ENCODE measurements around the gene MRPL53.
"Not testable (repeated sequence)": the region's sequence is repeated elsewhere in the genome, so short reads cannot be mapped to it uniquely, and the experiment has no call there.

MRPL53 gene

DNA sequence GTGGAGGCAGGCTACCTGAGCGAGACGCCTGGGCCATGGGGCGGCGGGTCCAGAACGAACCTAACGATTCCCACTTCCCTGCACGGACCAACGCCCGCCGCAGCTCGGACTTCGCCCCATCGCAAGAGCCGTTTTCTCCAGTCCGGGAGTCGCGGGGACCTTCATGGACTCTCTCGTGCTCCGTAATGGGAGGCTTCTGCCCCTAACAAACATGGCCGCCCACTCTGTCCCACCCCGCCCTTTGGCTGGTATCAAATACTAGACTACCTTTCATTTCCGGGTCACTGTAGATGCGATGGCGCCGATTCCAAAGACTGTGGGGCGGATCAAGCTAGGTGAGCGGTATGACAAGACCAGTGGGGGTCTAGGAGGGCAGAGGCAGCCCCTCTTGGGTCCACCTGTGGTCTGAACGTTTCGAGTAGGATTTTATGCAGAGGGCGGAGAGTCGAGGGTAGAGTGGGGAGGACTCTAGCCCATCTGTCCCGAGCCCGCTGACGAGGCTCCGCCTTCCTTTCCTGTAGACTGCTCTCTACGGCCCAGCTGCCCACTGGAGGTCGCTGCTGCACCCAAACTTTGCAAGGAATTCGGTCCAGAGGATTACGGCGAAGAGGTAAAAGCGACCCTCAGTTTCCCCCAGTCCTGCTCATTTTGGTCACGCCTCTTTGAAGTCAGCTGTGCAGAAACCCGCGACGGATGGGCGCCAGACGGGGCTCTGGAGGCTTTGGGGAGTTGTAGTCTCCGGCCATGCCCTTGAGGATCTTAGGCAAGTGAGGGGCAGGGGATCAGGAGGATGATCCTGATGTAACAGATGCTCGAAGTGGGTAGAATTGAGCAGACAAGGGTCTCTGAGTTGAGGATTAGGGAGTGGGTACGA is 10.6 kb upstream of the MRPL53 start, which contains the start of the genes CCDC142 and TTC31:
Gene CCDC142, minus strand, starts transcription at position 198 of the 874 bp plus-strand sequence. Its CDS starts 161 bp downstream, at position 37.
Gene TTC31, plus strand, starts transcription at position 281 of the 874 bp plus-strand sequence. Its CDS starts 15 bp downstream, at position 296.
- TF ChIP-seq Cebpa-rat (IDR thresholded peaks at IDR 0.05): no peak
- H3K36me3 ChIP-seq: peaks cover 55% of the 10 kb centered on the region
- no peaks in the 10 kb centered on the region for H3K27me3 ChIP-seq
- peak within 1 kb of the TSS; percentile 86 for H3K27ac ChIP-seq
- peaks cover 40% of the 10 kb centered on the region for H3K4me1 ChIP-seq
- H3K9ac ChIP-seq: peak within 1 kb of the TSS; percentile 83
- no peaks in the 10 kb centered on the region for H3K9me3 ChIP-seq
- peak within 1 kb of the TSS; percentile 85 for H3K4me3 ChIP-seq
- H3K4me2 ChIP-seq: peak within 1 kb of the TSS; percentile 100
- peaks cover 18% of the 10 kb centered on the region for H4K20me1 ChIP-seq

DNA sequence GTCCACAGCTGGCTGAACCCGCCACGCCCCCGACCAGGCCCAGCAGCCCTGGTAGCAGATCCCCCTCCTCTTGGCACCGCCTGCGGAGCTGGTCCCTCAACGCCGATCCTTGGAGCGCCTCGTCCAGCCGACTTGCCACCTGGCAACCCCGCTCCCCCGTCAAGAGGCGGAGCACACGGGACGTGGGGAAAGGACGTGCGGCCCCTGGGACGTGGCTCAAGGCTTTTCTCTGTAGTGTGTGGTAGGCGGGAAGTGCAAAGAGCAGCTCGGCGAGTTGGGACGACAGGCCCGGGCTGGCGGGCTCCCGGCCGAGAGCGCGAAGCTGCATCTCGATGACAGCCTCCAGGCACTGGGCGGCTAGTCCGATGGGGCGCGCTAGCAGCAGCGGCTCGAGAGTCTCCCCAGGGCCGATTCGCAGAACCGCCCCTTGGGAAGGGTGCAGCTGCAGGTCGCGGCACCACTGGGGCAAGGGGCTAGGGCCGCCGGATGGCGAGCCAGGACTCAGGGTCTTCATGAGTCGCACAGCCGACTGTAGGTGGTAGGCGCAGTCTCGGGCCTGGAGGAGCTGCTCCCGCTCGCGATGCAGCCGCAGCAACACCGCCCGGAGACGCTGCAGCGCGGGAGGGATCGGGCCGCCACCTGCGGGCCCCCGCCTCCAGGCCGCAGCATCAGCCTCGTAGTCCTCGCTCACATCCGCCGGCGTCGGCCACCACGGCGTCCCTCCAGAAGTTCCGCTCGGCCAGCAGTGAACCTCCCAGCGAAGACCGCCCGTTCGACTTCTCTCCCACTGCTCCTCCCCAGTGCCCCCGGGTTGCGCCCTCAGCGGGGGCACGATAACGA is 9.7 kb upstream of the MRPL53 start:
- Histone ChIP-seq H3K27me3 (no peaks in the 10 kb centered on the region), H3K36me3 (peaks cover 53% of the 10 kb centered on the region), H3K9me3 (no peaks in the 10 kb centered on the region), H3K4me2 (peak overlapping the region; percentile 100), H3K27ac (peak overlapping the region; percentile 86), H3K4me1 (peaks cover 40% of the 10 kb centered on the region), H3K9ac (peak overlapping the region; percentile 83), H3K4me3 (peak overlapping the region; percentile 85), H4K20me1 (peaks cover 18% of the 10 kb centered on the region)
- no peak for TF ChIP-seq Cebpa-rat (IDR thresholded peaks at IDR 0.05)

DNA sequence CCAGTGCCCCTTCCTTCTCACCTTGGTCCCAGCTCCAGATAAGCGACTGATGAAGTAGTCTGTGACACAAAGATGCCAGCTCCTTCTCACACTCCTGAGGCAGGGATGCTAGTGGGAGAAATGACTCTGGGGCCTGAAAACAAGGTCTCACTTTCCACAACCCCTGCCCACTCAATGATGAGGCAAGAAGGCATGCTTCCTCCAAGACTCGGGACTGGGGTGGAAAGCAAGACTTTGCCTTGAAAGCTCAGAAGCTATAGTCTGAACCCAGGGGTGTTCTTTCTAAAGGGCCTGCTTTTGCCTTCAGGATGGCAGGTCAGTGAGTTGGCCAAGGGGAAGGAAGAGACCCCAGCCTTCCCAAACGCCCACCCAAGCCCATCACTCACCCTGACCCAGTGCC is 9.0 kb upstream of the MRPL53 start:
- peaks cover 18% of the 10 kb centered on the region for H4K20me1 ChIP-seq
- TF ChIP-seq Cebpa-rat (IDR thresholded peaks at IDR 0.05): no peak
- H3K27ac ChIP-seq: peak overlapping the region; percentile 86
- peaks cover 53% of the 10 kb centered on the region for H3K36me3 ChIP-seq
- H3K27me3 ChIP-seq: no peaks in the 10 kb centered on the region
- peak overlapping the region; percentile 85 for H3K4me3 ChIP-seq
- peaks cover 40% of the 10 kb centered on the region for H3K4me1 ChIP-seq
- H3K9ac ChIP-seq: peak overlapping the region; percentile 83
- peak overlapping the region; percentile 100 for H3K4me2 ChIP-seq
- H3K9me3 ChIP-seq: no peaks in the 10 kb centered on the region

DNA sequence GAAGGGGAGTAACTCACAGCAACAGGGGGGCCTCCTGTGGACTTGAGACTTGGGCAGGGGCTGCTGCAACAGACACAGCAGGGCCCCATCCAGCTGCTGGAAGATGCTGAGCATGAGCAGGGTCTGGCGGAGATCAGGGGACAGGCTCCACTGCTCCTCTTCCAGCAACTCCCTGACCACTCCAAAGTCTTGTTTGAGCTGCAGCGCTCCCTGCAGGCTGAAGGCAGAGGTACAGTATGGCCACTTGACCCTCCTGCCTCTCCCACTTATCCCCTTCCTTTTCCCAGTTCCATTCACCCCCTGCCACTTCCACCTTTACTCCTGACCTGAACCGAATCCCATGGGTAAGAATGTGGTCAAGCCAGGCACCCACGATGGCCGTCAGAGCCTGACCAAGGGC is 2.4 kb upstream of the MRPL53 start:
- Histone ChIP-seq H4K20me1 (no peaks in the 10 kb centered on the region), H3K4me3 (no peak overlapping the region), H3K27ac (no peak overlapping the region), H3K4me2 (no peak overlapping the region), H3K4me1 (peaks cover 32% of the 10 kb centered on the region), H3K27me3 (no peaks in the 10 kb centered on the region), H3K9me3 (no peaks in the 10 kb centered on the region), H3K9ac (no peak overlapping the region), H3K36me3 (peaks cover 62% of the 10 kb centered on the region)
- no peak for TF ChIP-seq Cebpa-rat (IDR thresholded peaks at IDR 0.05)

DNA sequence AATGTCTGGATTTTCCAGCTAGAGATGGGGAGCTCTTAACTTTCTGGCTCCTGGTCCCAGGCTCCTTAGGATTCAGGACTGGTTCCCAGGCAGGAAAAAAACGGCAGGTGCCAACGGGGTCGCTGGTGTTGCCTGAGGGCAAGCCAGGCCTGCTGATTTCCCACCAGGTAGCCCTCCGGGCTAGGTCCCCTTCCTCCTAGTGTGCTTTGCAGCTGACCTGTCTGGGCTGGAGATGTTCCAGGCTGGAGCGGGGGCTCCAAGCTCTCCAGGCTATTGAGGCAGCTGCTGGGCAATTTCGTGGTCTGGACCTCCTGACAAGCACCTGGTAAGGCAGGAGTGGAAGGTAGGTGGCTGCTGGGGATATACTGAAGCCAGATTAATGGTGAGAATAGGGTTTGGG is 2.0 kb upstream of the MRPL53 start:
- Histone ChIP-seq H3K9ac (no peak overlapping the region), H4K20me1 (no peaks in the 10 kb centered on the region), H3K27ac (no peak overlapping the region), H3K36me3 (peaks cover 58% of the 10 kb centered on the region), H3K4me3 (no peak overlapping the region), H3K4me2 (no peak overlapping the region), H3K4me1 (peaks cover 28% of the 10 kb centered on the region), H3K27me3 (no peaks in the 10 kb centered on the region), H3K9me3 (no peaks in the 10 kb centered on the region)
- TF ChIP-seq Cebpa-rat (IDR thresholded peaks at IDR 0.05): no peak

DNA sequence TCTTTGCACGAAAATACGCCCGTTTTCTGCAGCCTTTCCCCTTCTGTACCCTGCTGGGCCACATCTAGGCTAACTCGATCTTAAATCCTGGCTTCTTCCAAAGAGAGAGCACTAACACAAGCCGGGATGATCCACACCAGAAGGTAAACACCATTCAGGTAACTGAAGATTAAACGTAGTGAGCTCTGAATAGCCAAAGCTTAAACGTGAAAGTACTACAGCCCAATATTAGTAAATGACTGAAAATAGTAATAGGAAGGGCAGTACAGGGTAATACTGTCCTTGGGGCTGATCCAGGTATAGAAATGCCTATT is 422 bp upstream of the MRPL53 start:
- Histone ChIP-seq H3K27me3 (no peaks in the 10 kb centered on the region), H3K4me2 (peak overlapping the region; percentile 92), H3K4me3 (peak overlapping the region; percentile 77), H3K9me3 (no peaks in the 10 kb centered on the region), H3K27ac (peak overlapping the region; percentile 83), H3K4me1 (peaks cover 28% of the 10 kb centered on the region), H3K9ac (peak overlapping the region; percentile 84; the same call in 1 of the 2 replicates), H3K36me3 (peaks cover 49% of the 10 kb centered on the region), H4K20me1 (no peaks in the 10 kb centered on the region)
- no peak for TF ChIP-seq Cebpa-rat (IDR thresholded peaks at IDR 0.05)

DNA sequence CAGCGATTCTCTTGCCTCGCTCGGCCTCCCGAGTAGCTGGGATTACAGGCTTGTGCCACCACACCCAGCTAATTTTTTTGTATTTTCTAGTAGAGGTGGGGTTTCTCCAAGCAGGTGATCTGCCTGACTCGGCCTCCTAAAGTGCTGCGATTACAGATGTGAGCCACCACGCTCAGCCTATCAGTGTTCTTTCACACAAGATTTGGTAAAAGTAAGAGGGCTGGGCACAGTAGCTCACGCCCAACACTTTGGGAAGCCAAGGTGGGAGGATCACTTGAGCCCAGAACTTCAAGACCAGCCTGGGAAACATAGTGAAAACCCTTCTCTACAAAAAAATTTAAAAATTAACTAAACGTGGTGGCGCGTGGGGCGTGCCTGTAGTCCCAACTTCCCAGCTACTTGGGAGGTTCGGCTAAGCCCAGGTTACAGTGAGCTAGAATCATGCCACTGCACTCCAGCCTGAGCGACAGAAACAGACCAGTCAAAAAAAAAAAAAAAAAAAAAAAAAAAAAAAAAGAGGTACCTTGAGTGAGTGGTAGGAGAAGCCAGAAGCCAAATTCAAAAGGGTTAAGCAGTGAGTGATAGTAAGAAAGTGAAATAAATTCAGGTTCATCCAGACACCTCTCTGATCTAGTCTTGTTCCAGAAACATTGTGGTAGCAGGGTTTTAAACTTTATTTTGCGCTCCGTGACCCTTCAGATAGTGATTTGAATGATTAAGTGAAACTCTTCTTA is 981 bp downstream of the MRPL53 start:
- Histone ChIP-seq H3K27ac (peak overlapping the region; percentile 83), H3K4me3 (peak overlapping the region; percentile 77), H3K4me2 (peak overlapping the region; percentile 92), H3K36me3 (peaks cover 36% of the 10 kb centered on the region), H3K27me3 (no peaks in the 10 kb centered on the region), H3K9ac (peak overlapping the region; percentile 84), H3K4me1 (peaks cover 28% of the 10 kb centered on the region), H3K9me3 (no peaks in the 10 kb centered on the region), H4K20me1 (no peaks in the 10 kb centered on the region)
- TF ChIP-seq Cebpa-rat (IDR thresholded peaks at IDR 0.05): no peak

DNA sequence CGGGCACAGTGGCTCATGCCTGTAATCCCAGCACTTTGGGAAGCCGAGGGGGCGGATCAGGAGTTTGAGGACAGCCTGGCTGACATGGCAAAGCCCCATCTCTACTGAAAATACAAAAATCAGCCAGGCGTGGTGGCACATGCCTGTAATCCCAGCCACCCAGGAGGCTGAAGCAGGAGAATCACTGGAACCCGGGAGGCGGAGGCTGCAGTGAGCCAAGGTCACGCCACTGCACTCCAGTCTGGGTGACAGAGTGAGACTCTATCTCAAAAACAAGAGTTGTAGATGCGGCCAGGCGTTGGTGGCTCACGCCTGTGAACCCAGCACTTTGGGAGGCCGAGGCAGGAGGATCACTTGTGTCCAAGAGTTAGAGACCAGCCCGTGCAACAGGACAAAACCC is 1.7 kb downstream of the MRPL53 start:
- peak overlapping the region; percentile 92 for H3K4me2 ChIP-seq

DNA sequence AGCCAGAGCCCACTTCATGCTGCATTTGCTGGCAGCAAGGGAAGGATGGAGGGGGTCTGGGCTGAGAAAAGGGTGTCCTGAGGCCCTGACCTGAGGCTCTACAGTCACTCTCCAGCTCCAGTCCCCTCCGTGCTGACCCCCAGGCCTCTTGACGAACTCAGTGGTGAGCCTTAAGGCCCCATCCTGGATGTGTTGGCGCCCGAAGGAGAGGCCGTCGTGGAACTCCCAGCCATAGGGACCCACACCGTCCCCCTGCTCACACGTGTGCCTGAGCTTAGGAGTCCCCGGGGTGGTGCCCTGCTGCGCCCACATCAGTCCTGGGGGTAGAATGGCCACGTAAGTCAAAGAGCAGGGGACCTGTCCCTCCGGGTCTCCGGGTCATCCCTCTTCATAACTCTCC is 8.1 kb downstream of the MRPL53 start:
- Histone ChIP-seq H3K27me3 (no peaks in the 10 kb centered on the region), H3K4me2 (peak overlapping the region; percentile 96), H3K4me1 (peaks cover 25% of the 10 kb centered on the region), H4K20me1 (peaks cover 36% of the 10 kb centered on the region; the same call in 1 of the 2 replicates), H3K36me3 (peaks cover 32% of the 10 kb centered on the region), H3K9ac (peak overlapping the region; percentile 94), H3K9me3 (no peaks in the 10 kb centered on the region), H3K27ac (peak overlapping the region; percentile 86), H3K4me3 (peak overlapping the region; percentile 83)
- TF ChIP-seq Cebpa-rat (IDR thresholded peaks at IDR 0.05): no peak

More for the DNA sequence above, 1.7 kb downstream of the MRPL53 start:
- Histone ChIP-seq H3K36me3 (peaks cover 29% of the 10 kb centered on the region), H3K4me1 (peaks cover 32% of the 10 kb centered on the region)
- not testable (repeated sequence) for H3K27me3 ChIP-seq, H3K4me3 ChIP-seq, H3K9me3 ChIP-seq, H4K20me1 ChIP-seq, H3K27ac ChIP-seq, H3K9ac ChIP-seq
